ENCODE results near the gene RNASE13. TPM values are rescaled to one million over a fixed set of nuclear protein-coding genes. Genes with fewer than 3 reads are reported as not detected.
"Not testable (repeated sequence)": the region's sequence is repeated elsewhere in the genome, so short reads cannot be mapped to it uniquely, and the experiment has no call there.

Gene RNASE13
- total and polyA plus RNA-seq, 4 donors = 0.18 TPM; not detected in 3

- 79 to 81% methylated on average over 1 of the region's 1 CpG for WGBS, 2 donors
- no peak for ATAC-seq (ENCODE audit: low FRiP score)
- intact Hi-C loops (cut with DNase I) = no loop called here
- no peaks in the 10 kb centered on the region for H3K9me3 ChIP-seq (ENCODE audit: control insufficient read depth, low read length)
- H3K4me3 ChIP-seq (ENCODE audit: low read length in 2 of 2) = no peak overlapping the region
- no peak overlapping the region for H3K27ac ChIP-seq (ENCODE audit: low read depth in 1 of 2, low read length in 2 of 2)
- H3K27me3 ChIP-seq (ENCODE audit: control insufficient read depth in 1 of 2, insufficient read depth in 2 of 2, low read length in 1 of 2) = no peaks in the 10 kb centered on the region
- no peaks in the 10 kb centered on the region for H3K4me1 ChIP-seq (ENCODE audit: control insufficient read depth in 1 of 2, insufficient read depth in 2 of 2, low read length in 2 of 2)
- no peak for DNase-seq
- no peaks in the 10 kb centered on the region for H3K36me3 ChIP-seq (ENCODE audit: control insufficient read depth in 1 of 2, insufficient read depth in 2 of 2, low read length in 1 of 2)
Measured at GRCh38 chr14:21011136-21011535, 23.5 kb downstream of the RNASE13 start.

DNA sequence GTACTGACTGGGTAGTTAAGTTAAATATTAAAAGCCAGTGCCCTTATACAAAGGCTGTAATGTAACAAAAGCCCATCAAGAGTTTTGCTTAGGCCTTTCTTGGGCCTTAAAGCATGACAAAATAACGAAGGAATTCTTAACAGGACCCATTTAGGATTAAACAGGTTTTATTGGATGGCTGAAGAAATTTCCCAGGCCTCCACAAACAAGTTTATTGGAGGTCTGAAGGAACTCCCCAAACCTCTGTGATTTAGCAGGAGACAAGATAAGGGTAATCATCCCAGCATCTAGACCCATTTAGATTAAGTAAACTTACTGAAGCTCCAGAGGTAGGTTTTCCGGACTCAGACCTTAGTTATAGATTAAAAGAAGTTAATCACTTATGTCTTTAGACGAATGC is 24.9 kb downstream of the RNASE13 start:
- ATAC-seq (ENCODE audit: low FRiP score); DNase-seq; H3K36me3 ChIP-seq (ENCODE audit: control insufficient read depth in 1 of 2, insufficient read depth in 2 of 2, low read length in 1 of 2); H3K27me3 ChIP-seq (ENCODE audit: control insufficient read depth in 1 of 2, insufficient read depth in 2 of 2, low read length in 1 of 2); intact Hi-C loops (cut with DNase I); H3K4me1 ChIP-seq (ENCODE audit: control insufficient read depth in 1 of 2, insufficient read depth in 2 of 2, low read length in 2 of 2); H3K27ac ChIP-seq (ENCODE audit: low read depth in 1 of 2, low read length in 2 of 2); H3K9me3 ChIP-seq (ENCODE audit: control insufficient read depth, low read length); H3K4me3 ChIP-seq (ENCODE audit: low read length in 2 of 2): not testable (repeated sequence)
- WGBS, 2 donors = 81 to 86% methylated on average over 3 of the region's 3 CpGs

DNA sequence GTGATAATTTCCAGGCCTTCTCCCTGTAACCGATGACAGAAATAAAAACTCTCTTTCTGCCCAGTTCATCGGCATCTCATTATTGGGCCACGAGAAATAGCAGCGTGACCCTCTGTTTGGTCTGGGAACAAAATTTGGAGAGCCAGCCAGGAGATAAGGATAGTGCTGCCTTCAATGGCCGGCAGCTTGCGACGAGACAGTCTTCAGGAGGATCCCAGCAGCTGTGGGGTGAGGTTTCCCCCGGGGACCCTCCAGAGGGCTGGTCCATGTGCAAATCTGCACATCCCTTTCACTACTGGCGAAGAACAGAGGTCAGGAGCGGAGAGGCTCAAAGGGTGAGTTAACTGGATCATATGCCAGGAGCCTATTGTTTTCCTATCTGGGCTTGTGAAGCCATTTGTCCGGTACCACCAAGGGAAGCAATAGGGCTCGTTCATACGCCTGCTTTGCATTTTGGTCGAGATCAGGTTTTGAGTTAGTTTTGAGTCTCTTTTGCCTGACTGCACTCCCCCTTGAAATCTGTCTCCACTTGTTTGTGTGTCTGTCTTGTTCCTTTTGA is 30.7 kb downstream of the RNASE13 start:
- no peaks in the 10 kb centered on the region for H3K4me1 ChIP-seq (ENCODE audit: control insufficient read depth in 1 of 2, insufficient read depth in 2 of 2, low read length in 2 of 2)
- DNase-seq = no peak
- no peaks in the 10 kb centered on the region for H3K9me3 ChIP-seq (ENCODE audit: control insufficient read depth, low read length)
- no peaks in the 10 kb centered on the region for H3K27me3 ChIP-seq (ENCODE audit: control insufficient read depth in 1 of 2, insufficient read depth in 2 of 2, low read length in 1 of 2)
- no peak overlapping the region for H3K4me3 ChIP-seq (ENCODE audit: low read length in 2 of 2)
- no peak for ATAC-seq (ENCODE audit: low FRiP score)
- no peaks in the 10 kb centered on the region for H3K36me3 ChIP-seq (ENCODE audit: control insufficient read depth in 1 of 2, insufficient read depth in 2 of 2, low read length in 1 of 2)
- no peak overlapping the region for H3K27ac ChIP-seq (ENCODE audit: low read depth in 1 of 2, low read length in 2 of 2)
- 78 to 81% methylated on average over 13 to 14 of the region's 14 CpGs for WGBS, 2 donors
- intact Hi-C loops (cut with DNase I) = loop anchor here in 1 of 2 donors (5.0 kb wide), 1 partner anchor 38 kb away; the partner anchor contains the start of gene RNASE7

DNA sequence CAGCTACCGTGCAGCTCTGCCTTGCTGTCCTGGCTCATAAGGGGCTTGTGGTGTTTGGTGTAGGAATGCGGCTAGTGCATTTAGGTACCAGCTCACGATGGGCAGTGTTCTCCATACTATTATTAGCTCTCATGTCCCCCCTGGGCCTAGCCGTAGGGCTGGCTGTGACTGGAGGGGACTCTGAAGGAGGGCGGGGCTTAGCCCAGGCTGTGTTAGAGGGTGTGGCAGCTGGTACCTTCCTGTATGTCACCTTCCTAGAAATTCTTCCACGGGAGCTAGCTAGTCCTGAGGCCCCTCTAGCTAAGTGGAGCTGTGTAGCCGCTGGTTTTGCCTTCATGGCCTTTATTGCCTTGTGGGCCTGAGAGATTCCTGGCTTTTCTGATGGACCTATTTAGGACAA is 33.4 kb downstream of the RNASE13 start:
- ATAC-seq (ENCODE audit: low FRiP score) (no peak), DNase-seq (no peak)
- Histone ChIP-seq H3K9me3 (ENCODE audit: control insufficient read depth, low read length) (no peaks in the 10 kb centered on the region), H3K27me3 (ENCODE audit: control insufficient read depth in 1 of 2, insufficient read depth in 2 of 2, low read length in 1 of 2) (no peaks in the 10 kb centered on the region), H3K36me3 (ENCODE audit: control insufficient read depth in 1 of 2, insufficient read depth in 2 of 2, low read length in 1 of 2) (peaks cover 0 to 3% of the 10 kb centered on the region in 2 donors), H3K4me3 (ENCODE audit: low read length in 2 of 2) (no peak overlapping the region), H3K27ac (ENCODE audit: low read depth in 1 of 2, low read length in 2 of 2) (no peak overlapping the region), H3K4me1 (ENCODE audit: control insufficient read depth in 1 of 2, insufficient read depth in 2 of 2, low read length in 2 of 2) (no peaks in the 10 kb centered on the region)
- intact Hi-C loops (cut with DNase I) = loop anchor here in 1 of 2 donors (5.0 kb wide), 1 partner anchor 41 kb away; the partner anchor contains the start of gene RNASE7
- 67 to 72% methylated on average over 7 of the region's 7 CpGs for WGBS, 2 donors

GRCh38 chr14:20999591-20999990 is 35.0 kb downstream of the RNASE13 start:
- DNase-seq (no peak), ATAC-seq (ENCODE audit: low FRiP score) (no peak)
- Histone ChIP-seq H3K27me3 (ENCODE audit: control insufficient read depth in 1 of 2, insufficient read depth in 2 of 2, low read length in 1 of 2) (no peaks in the 10 kb centered on the region), H3K9me3 (ENCODE audit: control insufficient read depth, low read length) (no peaks in the 10 kb centered on the region), H3K4me3 (ENCODE audit: low read length in 2 of 2) (no peak overlapping the region), H3K36me3 (ENCODE audit: control insufficient read depth in 1 of 2, insufficient read depth in 2 of 2, low read length in 1 of 2) (peaks cover 5 to 7% of the 10 kb centered on the region in 2 donors), H3K27ac (ENCODE audit: low read depth in 1 of 2, low read length in 2 of 2) (no peak overlapping the region), H3K4me1 (ENCODE audit: control insufficient read depth in 1 of 2, insufficient read depth in 2 of 2, low read length in 2 of 2) (no peaks in the 10 kb centered on the region)
- 80 to 83% methylated on average over 4 of the region's 4 CpGs for WGBS, 2 donors
- intact Hi-C loops (cut with DNase I) = no loop called here

GRCh38 chr14:20998674-20999366 is 35.8 kb downstream of the RNASE13 start, which contains the start of gene SLC39A2:
Gene SLC39A2 (plus strand): TSS chr14:20999293. CDS start chr14:20999447, 154 bp downstream.
- 27 to 35% methylated on average over 6 of the region's 6 CpGs for WGBS, 2 donors
- Histone ChIP-seq H3K27me3 (ENCODE audit: control insufficient read depth in 1 of 2, insufficient read depth in 2 of 2, low read length in 1 of 2) (no peaks in the 10 kb centered on the region), H3K36me3 (ENCODE audit: control insufficient read depth in 1 of 2, insufficient read depth in 2 of 2, low read length in 1 of 2) (peaks cover 5 to 7% of the 10 kb centered on the region in 2 donors), H3K9me3 (ENCODE audit: control insufficient read depth, low read length) (no peaks in the 10 kb centered on the region), H3K4me3 (ENCODE audit: low read length in 2 of 2) (no peak within 1 kb of the TSS), H3K4me1 (ENCODE audit: control insufficient read depth in 1 of 2, insufficient read depth in 2 of 2, low read length in 2 of 2) (no peaks in the 10 kb centered on the region), H3K27ac (ENCODE audit: low read depth in 1 of 2, low read length in 2 of 2) (no peak within 1 kb of the TSS)
- ATAC-seq (ENCODE audit: low FRiP score) (peak; percentile 81), DNase-seq (peak in 1 of 2 donors; percentile 80)
- intact Hi-C loops (cut with DNase I) = no loop called here

DNA sequence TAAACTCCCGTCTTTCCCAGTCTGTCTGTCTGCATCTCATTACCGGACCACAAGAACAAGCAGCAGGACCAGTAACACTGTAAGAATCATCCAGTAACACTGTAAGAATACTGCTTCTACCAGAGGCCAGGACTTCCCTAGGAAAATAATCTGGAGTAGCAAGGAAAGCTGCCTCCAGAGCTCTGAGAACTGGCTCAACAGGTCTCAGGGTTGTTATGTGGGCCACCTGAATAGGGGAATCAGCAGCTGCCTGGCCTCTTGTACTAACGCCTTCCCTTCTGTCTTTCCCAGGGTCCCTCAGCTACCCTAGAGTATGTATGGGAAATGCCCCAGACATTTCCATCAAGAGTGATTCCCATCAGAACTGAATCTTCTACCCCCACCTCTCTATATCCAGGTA is 36.5 kb downstream of the RNASE13 start:
- Histone ChIP-seq H3K9me3 (ENCODE audit: control insufficient read depth, low read length) (no peaks in the 10 kb centered on the region), H3K27ac (ENCODE audit: low read depth in 1 of 2, low read length in 2 of 2) (no peak overlapping the region), H3K4me1 (ENCODE audit: control insufficient read depth in 1 of 2, insufficient read depth in 2 of 2, low read length in 2 of 2) (no peaks in the 10 kb centered on the region), H3K4me3 (ENCODE audit: low read length in 2 of 2) (no peak overlapping the region), H3K27me3 (ENCODE audit: control insufficient read depth in 1 of 2, insufficient read depth in 2 of 2, low read length in 1 of 2) (no peaks in the 10 kb centered on the region), H3K36me3 (ENCODE audit: control insufficient read depth in 1 of 2, insufficient read depth in 2 of 2, low read length in 1 of 2) (peaks cover 5 to 7% of the 10 kb centered on the region in 2 donors)
- intact Hi-C loops (cut with DNase I) = no loop called here
- 63 to 69% methylated on average over 3 of the region's 3 CpGs for WGBS, 2 donors
- ATAC-seq (ENCODE audit: low FRiP score) (no peak), DNase-seq (no peak)

GRCh38 chr14:20997564-20997963 is 37.0 kb downstream of the RNASE13 start:
- ATAC-seq (ENCODE audit: low FRiP score) = no peak
- H3K4me3 ChIP-seq (ENCODE audit: low read length in 2 of 2) = no peak overlapping the region
- DNase-seq = no peak
- intact Hi-C loops (cut with DNase I) = no loop called here
- no peaks in the 10 kb centered on the region for H3K4me1 ChIP-seq (ENCODE audit: control insufficient read depth in 1 of 2, insufficient read depth in 2 of 2, low read length in 2 of 2)
- no peaks in the 10 kb centered on the region for H3K9me3 ChIP-seq (ENCODE audit: control insufficient read depth, low read length)
- H3K27ac ChIP-seq (ENCODE audit: low read depth in 1 of 2, low read length in 2 of 2) = no peak overlapping the region
- WGBS, 2 donors = 77 to 80% methylated on average over 6 of the region's 6 CpGs
- H3K27me3 ChIP-seq (ENCODE audit: control insufficient read depth in 1 of 2, insufficient read depth in 2 of 2, low read length in 1 of 2) = no peaks in the 10 kb centered on the region
- H3K36me3 ChIP-seq (ENCODE audit: control insufficient read depth in 1 of 2, insufficient read depth in 2 of 2, low read length in 1 of 2) = peaks cover 5 to 8% of the 10 kb centered on the region in 2 donors

DNA sequence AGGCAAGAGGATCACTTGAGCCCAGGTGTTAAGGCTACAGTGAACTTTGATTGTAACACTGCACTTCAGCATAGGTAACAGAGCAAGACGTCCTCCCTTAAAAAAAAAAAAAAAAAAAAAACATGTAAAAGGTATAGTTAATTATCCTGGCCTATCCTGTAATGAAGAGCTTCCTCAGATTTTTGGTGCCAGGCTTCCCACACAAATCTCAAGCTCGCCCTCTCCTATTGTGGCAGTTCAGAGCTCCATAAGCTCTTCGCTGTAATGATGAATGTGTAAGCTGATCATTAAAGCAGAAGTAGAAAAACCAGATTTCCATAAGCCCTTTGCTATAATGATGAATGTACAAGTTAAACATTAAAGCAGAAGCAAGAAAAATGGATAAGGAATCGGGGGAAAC is 37.5 kb downstream of the RNASE13 start:
- Histone ChIP-seq H3K4me3 (ENCODE audit: low read length in 2 of 2) (no peak overlapping the region), H3K36me3 (ENCODE audit: control insufficient read depth in 1 of 2, insufficient read depth in 2 of 2, low read length in 1 of 2) (peaks cover 5 to 10% of the 10 kb centered on the region in 2 donors), H3K27me3 (ENCODE audit: control insufficient read depth in 1 of 2, insufficient read depth in 2 of 2, low read length in 1 of 2) (no peaks in the 10 kb centered on the region), H3K9me3 (ENCODE audit: control insufficient read depth, low read length) (no peaks in the 10 kb centered on the region), H3K4me1 (ENCODE audit: control insufficient read depth in 1 of 2, insufficient read depth in 2 of 2, low read length in 2 of 2) (no peaks in the 10 kb centered on the region), H3K27ac (ENCODE audit: low read depth in 1 of 2, low read length in 2 of 2) (no peak overlapping the region)
- no peak for DNase-seq
- no peak for ATAC-seq (ENCODE audit: low FRiP score)
- intact Hi-C loops (cut with DNase I) = no loop called here
- WGBS, 2 donors = 45 to 56% methylated on average over 4 of the region's 4 CpGs

Measured in aorta (tissue), 5 donors.